Prostate gland (tissue), 2 donors: ENCODE data around the gene TOP2A. TPM values are rescaled to one million over a fixed set of nuclear protein-coding genes. Genes with fewer than 3 reads are reported as not detected.

Source experiments
- DNase-seq: peaks from one replicate; pipeline ENCODE4 v3.0.0-alpha.2; 2019; ENCODE audit warnings: low spot score
- H3K27ac ChIP-seq, 2 donors: fragments of 200-600 bp; sonication (generic); 2 replicates each; pipeline ENCODE4 v1.5.1; 2017 to 2019
- H3K27me3 ChIP-seq: fragments of 200-600 bp; sonication (generic); replicated peaks from 2 replicates; pipeline ENCODE4 v1.5.1; 2019; ENCODE audit not compliant: insufficient read depth
- H3K36me3 ChIP-seq, 2 donors: fragments of 200-600 bp; sonication (generic); 1 replicate in 1 of 2; 2 replicates in 1 of 2; pipeline versions ENCODE4 v1.5.1 to v1.8.1; 2017 to 2019
- H3K4me1 ChIP-seq: fragments of 200-600 bp; sonication (generic); replicated peaks from 2 replicates; pipeline ENCODE4 v1.5.1; 2019
- H3K4me3 ChIP-seq, 2 donors: fragments of 200-600 bp; sonication (generic); 2 replicates each; pipeline ENCODE4 v1.5.1; 2017 to 2019
- H3K9me3 ChIP-seq: fragments of 200-600 bp; sonication (generic); 2 replicates; pipeline ENCODE4 v1.5.1; 2017
- POLR2A ChIP-seq: fragments of 450-650 bp; IDR thresholded peaks from one replicate; pipeline ENCODE4 v1.6.1; 2016; ENCODE audit warnings: antibody characterized with exemption, mild to moderate bottlenecking
- POLR2AphosphoS5 ChIP-seq: sonication (generic); formaldehyde crosslinking; IDR thresholded peaks from one replicate; pipeline ENCODE4 v1.6.1; 2017; ENCODE audit warnings: antibody characterized with exemption
- WGBS: methylation state at CpG from one replicate; pipeline ENCODE4 v1.1.5; 2018; 5-methylcytosine and 5-hydroxymethylcytosine counted together
- intact Hi-C: fragments of 100-400 bp; cut with DNase I; formaldehyde crosslinking; loops from one replicate; pipeline ENCODE4 v1.14.2; 2022
- total RNA-seq, 2 donors: library from RNA; depleted of rRNA; stranded (reverse); fragments of >200 nt; gene quantifications; one replicate each; pipeline ENCODE4 v1.1.0, GENCODE V29; 2016
- TF ChIP-seq, protein P1 (sequence below), 4 experiments: fragments of 200-600 bp in 2 of 4; fragments of 450-650 bp in 2 of 4; sonication (generic) in 2 of 4; IDR thresholded peaks; 1 replicate in 3 of 4; 2 replicates in 1 of 4; pipeline ENCODE4 v1.5.1; 2016 to 2019; ENCODE audit warnings: antibody characterized with exemption in 4 of 4, mild to moderate bottlenecking in 2 of 4, moderate library complexity in 2 of 4

The TOP2A gene
- total RNA-seq, 2 donors from 2014 or later: 3.1 to 15.9 TPM

DNA sequence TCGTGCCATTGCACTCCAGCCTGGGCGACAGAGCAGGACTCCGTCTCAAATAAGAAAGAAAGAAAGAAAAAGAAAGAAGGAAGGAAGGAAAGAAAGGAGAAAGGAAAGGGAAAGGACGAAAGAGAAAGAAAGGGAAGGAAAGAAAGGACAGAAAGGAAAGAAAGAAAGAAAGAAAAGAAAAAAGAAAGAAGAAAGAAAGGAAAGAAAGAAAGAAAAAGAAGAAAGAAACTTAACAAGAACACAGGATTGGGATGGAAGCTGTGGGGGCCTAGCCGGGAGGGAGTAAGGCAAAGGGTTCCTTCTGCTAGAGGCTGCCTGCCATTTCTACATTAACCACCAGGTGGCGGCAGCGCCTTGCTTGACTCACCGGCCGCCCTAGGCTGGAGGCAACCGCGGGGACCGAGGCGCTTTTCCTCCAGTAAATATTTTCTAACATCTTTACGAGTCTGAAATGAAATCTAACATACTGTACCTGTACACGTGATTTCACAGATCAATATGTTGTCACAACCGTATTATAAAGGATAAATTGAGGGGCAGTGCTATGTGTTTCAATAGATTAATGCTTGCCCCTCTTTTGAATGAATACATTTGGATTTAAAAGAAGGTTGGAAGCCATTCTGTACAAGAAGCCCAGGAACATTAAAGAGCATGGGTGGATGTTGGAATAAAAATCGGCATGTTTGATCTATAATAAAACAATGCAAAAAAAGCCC is 59.2 kb downstream of the TOP2A start:
- no peaks in the 10 kb centered on the region for H3K9me3 ChIP-seq
- no peak for TF ChIP-seq POLR2A
- TF ChIP-seq, protein P1, sequence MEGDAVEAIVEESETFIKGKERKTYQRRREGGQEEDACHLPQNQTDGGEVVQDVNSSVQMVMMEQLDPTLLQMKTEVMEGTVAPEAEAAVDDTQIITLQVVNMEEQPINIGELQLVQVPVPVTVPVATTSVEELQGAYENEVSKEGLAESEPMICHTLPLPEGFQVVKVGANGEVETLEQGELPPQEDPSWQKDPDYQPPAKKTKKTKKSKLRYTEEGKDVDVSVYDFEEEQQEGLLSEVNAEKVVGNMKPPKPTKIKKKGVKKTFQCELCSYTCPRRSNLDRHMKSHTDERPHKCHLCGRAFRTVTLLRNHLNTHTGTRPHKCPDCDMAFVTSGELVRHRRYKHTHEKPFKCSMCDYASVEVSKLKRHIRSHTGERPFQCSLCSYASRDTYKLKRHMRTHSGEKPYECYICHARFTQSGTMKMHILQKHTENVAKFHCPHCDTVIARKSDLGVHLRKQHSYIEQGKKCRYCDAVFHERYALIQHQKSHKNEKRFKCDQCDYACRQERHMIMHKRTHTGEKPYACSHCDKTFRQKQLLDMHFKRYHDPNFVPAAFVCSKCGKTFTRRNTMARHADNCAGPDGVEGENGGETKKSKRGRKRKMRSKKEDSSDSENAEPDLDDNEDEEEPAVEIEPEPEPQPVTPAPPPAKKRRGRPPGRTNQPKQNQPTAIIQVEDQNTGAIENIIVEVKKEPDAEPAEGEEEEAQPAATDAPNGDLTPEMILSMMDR (IDR thresholded peaks at IDR 0.05): peak; percentile 88 to 98 (median 96)
- TF ChIP-seq POLR2AphosphoS5: peak; percentile 60
- H3K4me1 ChIP-seq: no peaks in the 10 kb centered on the region
- peak; percentile 87 for DNase-seq
- no peaks in the 10 kb centered on the region for H3K27me3 ChIP-seq
- no peak overlapping the region for H3K4me3 ChIP-seq
- WGBS: 13% methylated on average over 17 of the region's 17 CpGs
- intact Hi-C loops: loop anchor here (5.0 kb wide), 2 partner anchors 59 to 156 kb away; partner anchors contain the start of gene TOP2A
- no peak overlapping the region for H3K27ac ChIP-seq
- H3K36me3 ChIP-seq: no peaks in the 10 kb centered on the region

DNA sequence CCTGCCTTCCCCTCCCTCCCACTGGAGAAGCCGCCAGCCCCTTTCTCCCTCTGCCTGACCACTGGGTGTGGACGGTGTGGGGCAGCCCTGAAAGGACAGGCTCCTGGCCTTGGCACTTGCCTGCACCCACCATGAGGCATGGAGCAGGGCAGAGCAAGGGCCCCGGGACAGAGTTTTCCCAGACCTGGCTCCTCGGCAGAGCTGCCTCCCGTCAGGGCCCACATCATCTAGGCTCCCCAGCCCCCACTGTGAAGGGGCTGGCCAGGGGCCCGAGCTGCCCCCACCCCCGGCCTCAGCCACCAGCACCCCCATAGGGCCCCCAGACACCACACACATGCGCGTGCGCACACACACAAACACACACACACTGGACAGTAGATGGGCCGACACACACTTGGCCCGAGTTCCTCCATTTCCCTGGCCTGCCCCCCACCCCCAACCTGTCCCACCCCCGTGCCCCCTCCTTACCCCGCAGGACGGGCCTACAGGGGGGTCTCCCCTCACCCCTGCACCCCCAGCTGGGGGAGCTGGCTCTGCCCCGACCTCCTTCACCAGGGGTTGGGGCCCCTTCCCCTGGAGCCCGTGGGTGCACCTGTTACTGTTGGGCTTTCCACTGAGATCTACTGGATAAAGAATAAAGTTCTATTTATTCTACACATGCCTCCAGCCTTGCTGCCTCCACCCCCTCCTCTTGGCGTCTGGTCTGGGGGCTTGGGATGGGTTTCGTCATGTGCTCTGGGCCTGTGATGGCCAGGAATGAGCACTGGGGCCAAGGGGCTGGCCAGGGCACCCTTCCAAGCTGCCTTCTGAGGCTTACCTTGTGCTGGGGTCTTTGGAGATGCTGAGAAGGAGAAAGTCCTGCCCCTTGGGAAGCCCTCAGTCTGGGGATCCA is 60.5 kb downstream of the TOP2A start:
- 61% methylated on average over 19 of the region's 19 CpGs for WGBS
- H3K36me3 ChIP-seq: no peaks in the 10 kb centered on the region
- H3K27ac ChIP-seq: no peak overlapping the region
- no peaks in the 10 kb centered on the region for H3K9me3 ChIP-seq
- no peak for DNase-seq
- H3K4me3 ChIP-seq: no peak overlapping the region
- TF ChIP-seq POLR2A: no peak
- no peak for TF ChIP-seq POLR2AphosphoS5
- TF ChIP-seq, protein P1 (IDR thresholded peaks at IDR 0.05): no peak
- no peaks in the 10 kb centered on the region for H3K4me1 ChIP-seq
- H3K27me3 ChIP-seq: no peaks in the 10 kb centered on the region
- intact Hi-C loops: loop anchor here (5.0 kb wide), 2 partner anchors 60 to 155 kb away; partner anchors contain the start of gene TOP2A

DNA sequence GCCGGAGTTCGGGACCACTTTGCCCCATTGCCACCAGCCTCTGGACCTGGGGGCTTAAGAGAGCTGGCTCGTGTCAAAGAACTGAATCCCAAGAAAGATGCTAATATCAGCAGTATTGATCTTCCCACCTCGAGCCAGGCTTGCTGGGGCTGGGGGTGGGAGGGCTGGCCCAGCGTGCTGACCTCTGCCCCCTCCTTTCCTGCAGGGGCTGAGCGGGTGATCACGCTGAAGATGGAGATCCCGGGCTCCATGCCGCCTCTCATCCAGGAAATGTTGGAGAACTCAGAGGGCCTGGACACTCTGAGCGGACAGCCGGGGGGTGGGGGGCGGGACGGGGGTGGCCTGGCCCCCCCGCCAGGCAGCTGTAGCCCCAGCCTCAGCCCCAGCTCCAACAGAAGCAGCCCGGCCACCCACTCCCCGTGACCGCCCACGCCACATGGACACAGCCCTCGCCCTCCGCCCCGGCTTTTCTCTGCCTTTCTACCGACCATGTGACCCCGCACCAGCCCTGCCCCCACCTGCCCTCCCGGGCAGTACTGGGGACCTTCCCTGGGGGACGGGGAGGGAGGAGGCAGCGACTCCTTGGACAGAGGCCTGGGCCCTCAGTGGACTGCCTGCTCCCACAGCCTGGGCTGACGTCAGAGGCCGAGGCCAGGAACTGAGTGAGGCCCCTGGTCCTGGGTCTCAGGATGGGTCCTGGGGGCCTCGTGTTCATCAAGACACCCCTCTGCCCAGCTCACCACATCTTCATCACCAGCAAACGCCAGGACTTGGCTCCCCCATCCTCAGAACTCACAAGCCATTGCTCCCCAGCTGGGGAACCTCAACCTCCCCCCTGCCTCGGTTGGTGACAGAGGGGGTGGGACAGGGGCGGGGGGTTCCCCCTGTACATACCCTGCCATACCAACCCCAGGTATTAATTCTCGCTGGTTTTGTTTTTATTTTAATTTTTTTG is 61.6 kb downstream of the TOP2A start:
- H3K27me3 ChIP-seq: no peaks in the 10 kb centered on the region
- H3K9me3 ChIP-seq: no peaks in the 10 kb centered on the region
- no peak for DNase-seq
- intact Hi-C loops: loop anchor here (1.0 to 5.0 kb wide), 3 partner anchors 53 to 154 kb away; partner anchors contain the start of gene TOP2A
- H3K4me3 ChIP-seq: no peak overlapping the region
- H3K4me1 ChIP-seq: no peaks in the 10 kb centered on the region
- H3K27ac ChIP-seq: peak overlapping the region in 1 of 2 donors; percentile 31
- TF ChIP-seq POLR2AphosphoS5 (no peak), POLR2A (no peak)
- TF ChIP-seq, protein P1 (IDR thresholded peaks at IDR 0.05): no peak
- WGBS: 69% methylated on average over 33 of the region's 33 CpGs
- no peaks in the 10 kb centered on the region for H3K36me3 ChIP-seq

DNA sequence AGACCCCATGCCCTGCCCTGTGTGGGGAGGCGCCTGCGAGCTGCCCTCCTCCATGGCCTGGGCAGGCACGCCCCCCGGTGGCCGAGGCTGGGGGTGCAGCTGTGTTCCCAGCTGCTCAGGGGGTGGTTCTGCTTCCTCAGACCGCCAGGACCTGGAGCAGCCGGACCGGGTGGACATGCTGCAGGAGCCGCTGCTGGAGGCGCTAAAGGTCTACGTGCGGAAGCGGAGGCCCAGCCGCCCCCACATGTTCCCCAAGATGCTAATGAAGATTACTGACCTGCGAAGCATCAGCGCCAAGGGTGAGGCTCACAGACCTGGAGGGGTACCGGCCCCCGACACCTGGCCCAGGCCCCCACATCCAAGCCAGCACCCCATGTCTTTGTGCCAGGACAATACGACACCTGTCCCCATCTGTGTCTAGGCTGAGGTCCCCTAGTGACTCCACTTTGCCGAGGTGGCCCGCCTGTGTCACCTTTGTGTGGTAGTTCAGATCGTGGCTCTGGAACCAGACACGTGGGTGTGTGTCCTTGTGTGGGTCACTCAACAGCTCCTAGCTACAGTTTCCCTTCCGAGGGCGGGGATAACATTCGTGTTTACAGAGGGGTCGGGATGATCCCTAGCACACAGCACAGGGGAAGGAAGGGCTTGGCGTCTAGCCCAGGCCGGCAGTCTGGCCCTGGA is 62.4 kb downstream of the TOP2A start:
- intact Hi-C loops: loop anchor here (1.0 to 5.0 kb wide), 3 partner anchors 52 to 153 kb away; partner anchors contain the start of gene TOP2A
- Histone ChIP-seq H3K36me3 (no peaks in the 10 kb centered on the region), H3K27me3 (no peaks in the 10 kb centered on the region), H3K4me1 (no peaks in the 10 kb centered on the region), H3K9me3 (no peaks in the 10 kb centered on the region), H3K4me3 (no peak overlapping the region), H3K27ac (peak overlapping the region in 1 of 2 donors; percentile 31)
- peak; percentile 57 for DNase-seq
- 46% methylated on average over 28 of the region's 29 CpGs for WGBS
- TF ChIP-seq, protein P1 (IDR thresholded peaks at IDR 0.05): peak; percentile 95 to 99 (median 98)
- no peak for TF ChIP-seq POLR2A
- TF ChIP-seq POLR2AphosphoS5: peak; percentile 58
